HG03060 (cell line): ENCODE results near the gene RRP8.

Source experiments
- ATAC-seq: cut with Tn5 transposase; IDR thresholded peaks from one replicate; pipeline ENCODE4 v1.9.1; 2021; ENCODE audit warnings: low read depth, moderate number of reproducible peaks; ENCODE audit not compliant: unreplicated experiment

Gene RRP8

GRCh38 chr11:6548641-6549040 is 54.8 kb downstream of the RRP8 start:
- no peak for ATAC-seq

- no peak for ATAC-seq
These were observed 55.3 kb downstream of the RRP8 start for GRCh38 chr11:6548121-6548520.

GRCh38 chr11:6547177-6547576 is 56.2 kb downstream of the RRP8 start:
- no peak for ATAC-seq

- ATAC-seq = no peak
These were observed 56.7 kb downstream of the RRP8 start for GRCh38 chr11:6546735-6547134.

- ATAC-seq = no peak
These were observed 57.4 kb downstream of the RRP8 start for GRCh38 chr11:6545917-6546605.
